Right forelimb (tissue), 1 donor: ENCODE results near the gene TSFM.

ENCODE experiments used
- DNase-seq: peaks from one replicate; pipeline ENCODE4 v3.0.0-alpha.2; 2018

The TSFM gene

DNA sequence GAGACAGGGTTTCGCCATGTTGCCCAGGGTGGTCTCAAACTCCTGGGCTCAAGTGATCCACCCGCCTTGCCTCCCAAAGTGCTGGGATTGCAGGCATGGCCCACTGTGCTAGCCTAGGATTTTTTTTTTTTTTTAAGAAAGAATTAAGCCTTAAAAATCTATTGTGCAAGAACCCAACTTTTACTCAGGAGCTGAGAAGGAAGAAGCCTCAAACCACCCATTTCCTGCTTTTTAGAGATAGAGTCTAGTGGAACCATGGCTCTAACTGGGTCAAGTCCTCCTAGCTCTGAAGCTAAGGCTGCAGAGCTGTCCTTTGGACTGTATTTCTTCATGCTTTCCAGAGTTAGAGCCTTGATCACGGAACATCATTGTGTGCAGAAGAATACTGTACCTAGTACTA, 1.3 kb upstream of the TSFM start:
- no peak for DNase-seq

DNA sequence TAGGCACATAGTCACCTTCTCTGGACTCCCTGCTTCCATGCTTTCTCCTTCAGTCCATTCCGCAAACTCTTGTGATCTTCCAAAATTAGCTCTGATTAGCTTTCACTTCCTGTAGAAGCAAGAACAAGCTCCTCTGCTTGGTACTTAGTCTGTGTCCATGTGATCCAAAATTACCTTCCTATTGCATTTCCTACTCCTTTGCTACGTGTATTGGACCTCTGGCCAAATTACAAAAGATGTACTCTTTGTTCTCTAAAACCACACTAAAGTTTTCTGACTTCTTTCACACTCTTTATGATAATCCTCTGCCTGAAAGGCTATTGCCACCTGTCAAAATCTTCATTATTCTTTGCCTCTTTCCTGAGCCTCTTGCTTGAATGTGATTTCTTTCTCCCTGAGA, 786 bp upstream of the TSFM start:
- no peak for DNase-seq

DNA sequence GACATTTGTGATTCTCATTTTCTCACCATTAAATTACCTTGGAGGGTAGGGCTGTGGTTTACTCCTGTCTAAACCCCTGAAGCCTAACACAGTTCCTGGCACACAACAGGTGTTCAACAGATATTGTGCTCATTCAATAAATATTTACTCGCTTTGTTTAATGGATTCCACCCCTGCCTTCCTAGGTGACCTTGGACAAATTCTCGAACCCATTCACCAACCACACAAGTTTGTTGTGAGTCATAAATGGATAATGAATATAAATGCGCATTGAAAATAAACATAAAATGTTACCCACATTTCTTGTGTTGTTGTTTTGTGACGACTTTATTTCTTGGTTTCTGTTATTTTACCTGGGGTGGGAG, 362 bp upstream of the TSFM start:
- DNase-seq: no peak

DNA sequence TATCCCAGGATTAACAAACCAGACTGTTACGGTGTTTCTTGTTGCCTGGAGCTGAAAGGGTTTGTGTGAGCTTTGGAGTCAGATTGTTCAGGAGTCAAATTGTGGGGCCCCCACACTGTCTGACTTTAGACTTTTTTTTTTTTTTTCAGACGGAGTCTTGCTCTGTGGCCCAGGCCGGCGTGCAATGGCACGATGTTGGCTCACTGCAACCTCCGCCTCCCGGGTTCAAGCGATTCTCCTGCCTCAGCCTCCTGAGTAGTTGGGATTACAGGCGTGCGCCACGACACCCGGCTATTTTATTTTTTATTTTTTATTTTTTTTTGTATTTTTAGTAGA, 847 bp downstream of the TSFM start:
- DNase-seq: no peak

DNA sequence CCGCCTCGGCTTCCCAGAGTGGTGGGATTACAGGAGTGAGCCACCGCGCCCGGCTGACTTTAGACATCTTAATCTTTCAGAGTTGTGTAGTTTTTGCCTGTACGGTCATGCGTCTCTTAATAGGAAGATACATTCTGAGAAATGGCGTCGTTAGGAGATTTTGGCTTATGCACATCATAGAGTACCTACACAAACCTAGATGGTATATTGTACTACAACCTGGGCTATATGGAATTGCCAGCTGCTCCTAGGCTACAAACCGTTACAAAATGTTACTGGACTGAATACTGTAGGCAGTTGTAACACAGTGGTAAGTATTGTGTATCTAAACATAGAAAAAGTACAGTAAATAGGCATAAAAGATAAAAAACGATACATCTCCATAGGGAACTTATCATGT, 1.3 kb downstream of the TSFM start:
- DNase-seq: no peak

DNA sequence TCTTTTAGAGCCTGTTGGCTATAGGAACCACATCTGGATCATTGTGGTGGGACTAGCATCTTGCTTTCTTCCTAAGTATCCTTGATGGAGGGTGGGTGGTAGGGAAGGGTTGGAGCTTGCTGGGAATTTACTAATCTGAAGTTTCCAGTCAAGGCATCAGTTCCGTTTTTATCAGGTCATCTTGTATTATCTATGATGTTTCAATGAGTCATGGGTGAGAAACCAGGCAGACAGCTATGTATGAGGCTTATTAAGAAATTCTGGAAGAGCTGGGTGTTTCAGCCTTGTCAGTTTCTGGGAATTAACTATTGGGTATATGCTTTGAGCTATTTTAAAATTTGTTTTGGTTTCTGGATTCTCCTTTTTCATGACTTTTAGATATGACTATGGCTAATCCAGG, 11.3 kb downstream of the TSFM start:
- no peak for DNase-seq

DNA sequence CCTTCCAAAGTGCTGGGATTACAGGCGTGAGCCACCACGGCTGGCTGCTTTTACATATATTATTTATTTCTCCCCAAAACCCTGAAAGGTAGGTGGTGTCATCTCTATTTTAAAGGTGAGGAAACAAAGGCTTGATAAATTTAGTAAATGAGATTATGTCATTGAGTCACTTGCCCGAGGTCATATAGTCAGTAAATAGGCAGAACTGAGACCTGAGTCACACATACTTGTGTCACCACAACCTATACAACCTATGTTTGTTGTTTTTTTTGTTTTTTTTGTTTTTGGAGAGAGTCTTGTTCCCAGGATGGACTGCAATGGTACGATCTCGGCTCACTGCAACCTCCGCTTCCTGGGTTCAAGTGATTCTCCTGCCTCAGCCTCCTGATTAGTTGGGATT, 12.8 kb downstream of the TSFM start:
- DNase-seq: no peak

DNA sequence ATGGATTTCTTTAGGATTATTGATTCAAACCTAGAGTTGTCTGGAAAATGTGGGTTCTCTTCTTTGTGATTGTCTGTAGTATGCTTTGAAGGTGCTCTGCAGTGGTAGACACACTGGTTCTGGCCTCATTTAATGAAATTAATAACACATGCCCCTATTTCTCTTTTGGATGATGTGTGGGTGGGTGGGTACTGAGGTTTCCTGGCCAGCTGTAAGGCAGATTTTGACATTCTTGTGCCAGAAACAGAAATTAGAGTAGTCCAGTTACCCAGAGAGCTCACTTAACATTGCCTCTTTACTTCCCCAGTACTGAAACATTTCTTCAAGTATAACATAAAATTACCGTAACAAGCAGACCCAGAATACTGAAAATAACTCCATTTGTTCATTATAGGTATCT, 14.4 kb downstream of the TSFM start:
- DNase-seq: no peak

DNA sequence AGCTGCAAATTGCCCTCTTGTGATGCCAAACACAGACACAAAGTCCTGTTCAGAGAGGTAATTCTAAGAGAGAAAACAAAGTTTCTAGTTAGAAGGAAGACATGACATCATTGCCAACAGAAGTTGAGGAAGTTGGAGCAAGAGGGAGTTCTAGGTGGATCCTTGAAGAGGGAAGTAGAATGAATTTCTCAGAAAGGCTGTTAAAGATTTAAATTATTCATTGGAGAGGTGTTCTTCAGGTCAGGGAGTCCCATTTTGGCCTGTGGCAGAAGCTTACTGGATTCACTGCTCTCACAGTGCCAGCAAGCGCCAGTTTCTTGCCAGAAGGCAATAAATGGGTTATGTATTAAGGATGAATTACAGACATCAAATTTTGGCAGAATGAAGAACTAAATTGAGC, 15.3 kb downstream of the TSFM start:
- DNase-seq: no peak

DNA sequence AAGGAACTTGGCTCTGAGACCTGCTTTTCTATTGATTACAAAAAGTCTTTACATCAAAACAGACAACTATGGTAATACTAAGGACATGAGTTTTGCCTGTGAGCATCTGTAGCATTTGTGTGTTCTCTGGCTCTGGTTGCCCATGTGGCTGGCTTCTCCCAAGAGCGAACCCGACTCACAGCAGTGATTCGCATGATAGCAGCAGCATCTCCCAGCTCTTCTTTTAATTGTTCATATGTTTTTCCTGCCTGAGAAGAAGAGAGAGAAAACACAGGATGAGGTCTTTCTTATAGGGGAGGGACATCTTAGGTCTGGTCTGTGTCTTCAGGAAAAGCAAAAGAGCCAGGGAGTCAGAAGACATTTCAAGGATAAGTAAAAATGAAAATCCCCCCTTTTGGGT, 18.4 kb downstream of the TSFM start:
- no peak for DNase-seq

DNA sequence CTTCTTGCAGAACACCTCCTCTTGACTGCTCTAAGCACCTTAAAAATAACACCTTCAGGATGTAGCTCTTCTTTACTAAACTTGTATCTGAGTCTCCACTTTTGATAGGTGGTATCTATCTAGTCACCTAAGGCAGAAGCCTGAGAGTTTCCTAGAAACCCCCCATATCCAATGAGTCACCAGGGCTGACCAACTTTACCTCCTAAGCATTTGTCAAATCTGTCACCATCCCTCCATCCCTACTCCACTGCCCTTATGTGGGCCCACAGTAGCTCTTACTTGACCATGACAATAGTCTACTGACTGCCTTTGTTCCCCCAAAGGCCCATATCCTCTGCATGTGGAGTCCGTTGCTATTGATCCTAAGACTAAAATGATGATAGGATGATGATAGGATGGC, 20.0 kb downstream of the TSFM start:
- no peak for DNase-seq

DNA sequence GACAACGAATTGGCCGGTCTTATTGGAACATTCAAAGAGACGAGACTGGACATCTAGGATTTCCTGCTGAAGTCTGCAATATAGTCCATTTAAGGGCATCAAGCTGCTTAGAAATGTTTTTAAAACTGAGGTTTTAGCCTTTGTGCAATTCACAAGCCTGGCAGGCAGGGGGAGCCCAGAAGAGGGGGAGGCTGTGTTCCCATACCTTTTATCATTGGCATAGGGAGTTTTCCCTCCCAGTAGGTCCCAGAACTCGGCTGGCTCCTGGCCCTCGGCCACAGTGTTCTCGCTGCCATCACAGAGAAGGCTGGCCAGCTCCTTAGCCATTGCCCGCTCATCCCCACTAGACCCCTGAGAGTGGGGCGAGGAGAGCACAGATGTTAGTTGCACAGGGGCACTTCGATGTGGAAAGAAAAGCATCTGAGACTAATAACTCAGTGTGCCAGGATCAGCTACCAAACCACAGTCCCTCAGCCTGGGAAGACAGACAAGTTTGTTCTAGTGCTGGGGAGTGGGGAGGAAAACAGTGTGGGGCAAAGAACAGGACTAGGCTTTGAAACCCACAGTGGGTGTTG, 20.8 kb downstream of the TSFM start:
- no peak for DNase-seq

DNA sequence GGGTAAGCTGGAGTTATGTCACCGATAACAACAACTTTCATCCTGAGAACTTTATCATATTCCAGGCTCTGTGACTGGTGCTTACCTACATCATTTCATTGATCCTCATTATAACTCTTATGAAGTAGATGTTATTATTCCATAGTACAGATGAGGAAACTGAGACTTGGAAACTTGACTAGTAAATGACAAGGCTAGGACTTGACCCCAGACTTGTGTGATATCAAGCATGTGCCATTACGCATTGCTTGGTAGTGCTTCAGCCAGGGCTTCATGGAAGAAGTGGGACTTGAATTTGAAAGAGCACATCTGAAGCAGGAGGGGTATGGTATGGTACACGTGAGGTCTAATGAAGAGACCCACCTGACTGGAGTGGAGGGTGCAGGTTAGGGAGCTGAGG, 24.1 kb downstream of the TSFM start:
- DNase-seq: no peak

DNA sequence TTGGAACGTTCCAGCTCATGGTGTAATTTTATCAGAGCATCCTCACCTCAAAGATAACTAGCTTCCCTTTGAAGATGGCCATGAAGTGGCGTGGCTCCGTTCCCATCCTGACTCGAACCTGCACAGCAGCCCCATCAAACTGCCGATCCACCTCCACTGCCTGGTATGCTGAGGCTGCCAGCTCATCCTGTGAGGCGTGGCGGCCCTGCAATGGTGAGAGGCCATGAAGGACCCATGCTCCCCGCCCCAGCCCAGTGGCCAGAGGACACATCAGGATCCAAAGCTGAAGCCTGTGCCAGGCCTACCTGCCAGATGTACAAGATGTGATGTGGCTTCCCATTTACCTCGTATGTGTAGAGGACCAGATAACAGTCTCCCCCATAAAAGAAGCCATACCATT, 24.7 kb downstream of the TSFM start:
- DNase-seq: no peak

DNA sequence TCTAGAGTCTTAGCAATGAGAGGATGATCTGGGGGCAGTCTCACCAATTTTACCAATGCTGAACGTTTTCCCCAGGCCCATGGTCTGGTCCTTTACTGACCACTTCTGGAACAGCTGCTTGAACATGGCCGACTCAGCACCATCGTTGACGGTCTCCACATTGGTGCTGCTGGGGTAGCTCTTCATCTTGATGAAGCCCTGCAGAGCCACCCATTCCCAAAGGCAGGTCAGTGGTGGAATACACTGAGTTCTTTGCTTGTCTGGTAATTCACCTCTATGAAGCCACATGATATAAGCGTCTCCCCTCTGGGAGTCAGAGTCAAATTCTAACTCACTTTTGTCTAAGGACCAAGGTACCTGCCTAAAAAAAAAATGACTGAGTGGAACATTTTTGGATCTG, 25.8 kb downstream of the TSFM start:
- no peak for DNase-seq

DNA sequence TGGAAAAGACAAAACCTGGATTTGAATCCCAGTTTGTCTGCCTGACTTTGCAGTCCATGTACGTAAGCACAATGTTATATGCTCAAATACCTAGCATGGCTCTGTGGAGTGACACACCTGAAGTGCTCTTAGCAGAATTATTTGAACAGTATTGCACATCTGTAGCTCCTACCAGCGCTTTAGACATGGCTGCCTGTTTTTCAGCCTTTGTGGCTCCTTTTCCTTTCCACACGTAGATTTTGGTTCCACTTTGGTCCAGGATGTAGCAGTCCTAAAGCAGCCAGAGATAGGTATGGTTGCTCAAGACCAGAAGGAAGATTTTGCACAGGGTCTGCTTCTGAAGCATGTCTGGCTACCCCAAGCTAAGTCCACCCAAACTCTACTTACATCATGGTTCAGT, 26.8 kb downstream of the TSFM start:
- no peak for DNase-seq

DNA sequence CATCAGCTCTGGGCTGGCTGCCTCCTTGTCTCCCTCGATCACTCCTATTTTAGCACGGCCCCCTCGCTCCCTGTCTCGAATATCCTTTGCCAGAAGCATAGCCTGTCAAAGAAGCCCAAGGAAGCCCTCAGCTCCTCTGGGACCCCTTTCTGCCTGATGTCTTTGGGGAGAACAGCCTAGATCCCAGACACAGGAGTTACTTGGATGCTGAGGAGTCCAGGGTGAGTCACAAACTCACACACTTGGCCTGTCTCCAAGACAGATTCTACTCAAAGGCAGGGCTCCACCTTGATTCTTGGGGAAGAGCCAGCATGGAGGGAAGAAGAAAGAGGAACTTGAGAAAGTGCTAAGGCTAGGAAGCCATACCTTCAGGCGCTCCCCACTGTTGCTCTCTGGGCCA, 27.9 kb downstream of the TSFM start:
- no peak for DNase-seq

DNA sequence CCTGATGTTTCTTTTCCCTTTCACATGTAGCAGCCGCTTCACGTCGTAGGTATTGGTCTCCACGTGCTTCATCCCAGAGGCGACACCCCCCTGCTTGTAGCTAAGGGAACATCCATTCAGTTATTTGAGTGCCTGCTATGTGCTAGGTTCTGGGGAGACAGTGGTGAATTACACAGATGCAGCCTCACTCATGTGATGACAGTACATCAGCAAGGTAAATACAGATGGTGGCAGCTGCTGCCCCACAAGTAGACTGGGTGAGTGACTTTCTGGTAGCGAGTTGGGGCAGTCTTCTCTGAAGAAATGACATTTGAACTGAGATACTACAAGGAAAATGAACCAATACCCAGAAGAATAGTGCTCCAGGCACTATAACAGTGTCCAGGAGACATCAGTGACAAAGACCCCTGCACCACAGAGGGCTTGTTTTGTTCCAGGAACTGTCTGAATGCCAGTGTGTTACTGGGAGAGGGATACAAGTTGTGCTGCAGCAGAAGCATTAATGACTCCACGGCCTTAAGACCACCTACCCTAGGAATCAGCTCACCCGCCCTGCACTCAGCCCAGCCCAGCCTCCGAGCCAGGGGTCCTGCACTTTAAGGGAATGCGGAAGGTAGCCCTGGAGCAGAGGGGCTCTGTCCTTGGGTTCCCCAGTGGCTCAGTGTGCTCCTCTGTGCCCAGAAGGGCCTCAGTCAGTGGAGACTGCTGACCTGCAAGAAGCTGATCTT, 28.6 kb downstream of the TSFM start:
- DNase-seq: no peak

DNA sequence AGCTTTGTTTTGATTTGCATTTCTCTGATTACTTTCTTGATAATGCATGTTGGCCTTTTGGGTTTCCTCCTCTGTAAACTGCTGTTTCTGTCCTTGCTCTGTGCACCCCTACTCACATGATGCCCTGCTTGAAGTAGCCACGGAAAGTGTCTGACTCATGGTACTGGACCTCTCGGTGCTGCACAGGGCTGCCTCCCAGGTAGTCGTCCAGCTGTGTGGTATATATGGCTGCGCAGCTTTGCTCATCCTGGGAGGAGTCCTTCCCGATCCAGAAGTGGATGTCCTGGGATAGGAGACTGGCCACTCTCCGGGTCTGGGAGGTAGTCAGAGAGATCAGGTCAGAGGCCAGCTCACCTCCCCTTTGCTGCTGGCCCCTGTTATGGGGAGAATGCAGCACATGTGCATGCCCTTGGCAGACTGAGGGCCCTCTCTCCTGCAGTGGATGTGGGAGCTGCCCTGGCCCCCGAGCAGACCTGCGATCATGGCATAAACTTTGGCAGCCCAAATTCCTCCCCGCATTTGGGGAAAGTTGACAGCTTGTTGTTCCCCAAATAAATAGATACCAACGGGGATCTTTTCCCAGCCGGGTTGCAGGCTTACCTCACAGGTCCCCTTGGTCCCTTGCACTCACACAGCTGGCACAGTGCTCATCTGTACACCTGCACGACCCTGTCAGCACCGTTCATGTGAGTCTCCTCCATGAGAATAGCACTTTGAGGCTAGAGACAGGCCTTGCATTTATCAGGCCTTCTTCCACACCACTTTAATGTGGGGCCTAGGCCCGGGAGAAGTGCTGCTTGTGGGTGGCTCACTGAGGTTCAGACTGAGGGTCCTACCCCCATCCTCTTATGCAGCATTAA, 30.8 kb downstream of the TSFM start:
- no peak for DNase-seq

DNA sequence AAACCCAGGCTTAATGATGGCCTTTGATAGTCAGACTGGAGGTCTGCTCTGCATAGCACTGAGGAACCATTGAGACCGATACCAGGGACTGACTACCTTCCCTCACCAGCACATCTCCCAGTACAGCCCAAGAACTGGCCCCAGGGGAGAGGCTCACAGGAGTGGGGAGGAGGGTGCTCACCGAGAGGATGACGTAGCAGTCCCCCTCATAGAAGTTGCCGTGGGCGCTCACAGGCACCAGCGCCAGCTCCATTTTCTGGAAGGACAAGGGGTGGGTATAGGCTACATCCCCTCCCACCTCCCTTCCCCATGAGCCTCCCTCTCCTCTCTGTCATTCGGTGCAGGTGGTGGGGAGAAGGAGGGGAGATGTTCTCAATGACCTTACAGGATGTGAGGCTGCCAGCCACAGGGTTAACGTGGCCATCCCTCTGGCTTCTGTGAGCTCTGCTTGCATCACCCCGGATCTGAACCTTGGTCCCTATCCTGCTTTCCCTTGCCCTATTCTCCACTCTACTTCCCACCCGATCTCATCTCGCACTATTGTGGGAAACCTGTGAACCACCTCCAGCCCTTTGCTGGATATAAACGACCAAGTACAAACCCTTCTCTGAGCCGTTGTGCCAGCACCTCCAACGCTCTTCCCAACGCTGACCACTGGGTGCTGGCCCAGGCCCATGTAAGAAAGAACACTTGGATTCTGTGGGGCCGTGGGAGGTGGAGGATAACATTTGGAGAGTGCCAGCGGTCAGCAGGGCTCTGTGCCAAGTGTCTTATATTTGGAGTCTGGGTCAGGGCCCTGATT, 31.6 kb downstream of the TSFM start:
- no peak for DNase-seq

DNA sequence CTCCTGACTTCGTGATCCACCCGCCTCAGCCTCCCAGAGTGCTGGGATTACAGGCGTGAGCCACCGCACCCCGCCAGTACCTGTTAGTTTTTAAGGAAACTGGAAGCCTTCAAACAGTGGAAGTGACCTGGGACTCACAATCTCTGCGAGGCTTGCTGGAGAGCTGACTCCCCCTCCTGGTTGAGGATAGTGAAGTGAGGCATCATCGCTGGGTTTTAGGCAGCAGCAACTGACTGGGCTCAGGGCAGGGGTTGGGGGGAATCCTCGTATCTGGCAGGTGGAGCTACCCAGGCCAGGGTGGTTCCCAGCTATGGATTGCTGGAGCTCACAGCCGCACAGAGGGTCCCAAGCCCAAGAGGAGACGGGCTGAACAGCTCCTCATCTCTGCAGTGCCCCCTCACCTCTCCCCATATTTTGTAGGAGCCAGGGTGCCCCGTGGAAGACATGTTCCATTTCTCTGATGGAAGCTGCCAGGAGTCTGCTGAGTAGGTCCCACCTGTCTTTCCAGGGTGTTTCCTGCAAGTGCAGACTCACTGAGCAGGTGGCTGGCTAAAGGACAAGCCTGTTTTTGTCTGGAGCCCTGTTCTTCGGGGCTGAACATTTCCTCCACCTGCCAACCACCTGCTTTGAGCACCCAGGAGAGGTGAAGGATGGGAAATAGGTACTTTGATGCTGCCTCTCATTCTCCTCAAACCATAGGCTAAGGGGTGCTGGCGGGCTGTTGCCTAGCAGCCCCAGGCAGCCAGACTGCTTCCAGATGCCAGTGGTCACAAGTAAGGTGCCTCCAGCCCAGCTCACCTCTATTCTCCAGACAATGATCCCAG, 32.8 kb downstream of the TSFM start:
- DNase-seq: no peak

DNA sequence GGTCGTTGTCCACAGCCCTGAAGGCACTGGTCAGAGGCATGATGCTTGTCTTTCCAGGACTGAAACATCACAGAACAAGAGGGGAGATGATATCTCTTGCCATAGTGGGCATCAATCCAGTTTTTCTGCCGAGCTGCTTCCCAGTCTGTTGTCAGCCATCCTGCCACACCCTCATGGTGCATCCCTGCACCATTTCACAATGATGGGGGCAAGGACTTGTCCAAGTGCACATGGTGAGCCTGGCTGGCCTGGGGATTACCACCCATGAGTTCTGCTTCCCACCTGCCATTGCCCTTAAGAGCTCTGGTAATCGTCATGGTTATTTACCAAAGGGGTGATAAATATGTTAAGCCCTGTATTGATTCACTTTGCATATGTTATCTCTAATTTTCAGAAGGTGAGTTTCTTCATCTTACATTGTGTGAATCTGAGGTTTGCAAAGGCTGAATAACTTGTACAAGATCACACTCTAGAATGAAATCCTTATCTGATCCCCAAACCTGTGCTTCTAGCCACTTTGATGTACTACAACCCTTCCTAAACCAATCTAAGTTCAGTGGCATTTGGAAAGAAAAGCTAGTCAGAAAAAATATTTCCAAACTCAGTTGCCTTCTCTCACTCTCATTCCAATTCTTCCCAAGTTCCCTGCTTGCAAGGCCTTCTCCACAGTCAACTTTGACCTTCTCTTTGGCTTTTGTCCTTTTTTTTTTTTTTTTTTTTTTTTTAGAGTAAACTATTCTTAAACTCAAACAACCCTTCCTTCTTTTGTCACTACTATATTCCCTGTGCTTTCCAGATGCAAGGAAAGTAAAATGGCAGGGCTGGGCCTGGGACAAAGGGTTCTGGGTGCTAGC, 33.6 kb downstream of the TSFM start:
- DNase-seq: no peak
